ENCODE data around the gene ESR1. TPM values are rescaled to one million over a fixed set of nuclear protein-coding genes. Genes with fewer than 3 reads are reported as not detected.

ESR1 gene
- polyA plus RNA-seq, 1 of the 3 experiments (the other 2 are of a cell fraction) = under 0.01 TPM

- 52% methylated on average over 7 of the region's 7 CpGs for WGBS (ENCODE audit: low lambda C conversion rate)
- no peak for DNase-seq
- ChIA-PET POLR2A (no interaction called here), CTCF (no interaction called here)
- no peak overlapping the region for H2AFZ ChIP-seq (ENCODE audit: low read depth)
- no peak overlapping the region for H3K9ac ChIP-seq
- H3K79me2 ChIP-seq (ENCODE audit: insufficient read depth) = no peaks in the 10 kb centered on the region
- no peaks in the 10 kb centered on the region for H3K36me3 ChIP-seq (replicated peaks in 1 of 2; ENCODE audit: control insufficient read depth in 1 of 2, insufficient read depth in 2 of 2, low read length in 1 of 2)
- peak overlapping the region in 1 of 2 experiments; percentile 63; a peak in 2 of 4 replicates for H3K27ac ChIP-seq (ENCODE audit: low read depth in 2 of 2, low read length in 1 of 2)
- H4K20me1 ChIP-seq (ENCODE audit: insufficient read depth) = no peaks in the 10 kb centered on the region
- TF ChIP-seq CTCF (IDR thresholded peaks at IDR 0.05) (no peak), RCOR1 (IDR thresholded peaks at IDR 0.05; ENCODE audit: low read length) (no peak), USF2 (IDR thresholded peaks at IDR 0.05; ENCODE audit: borderline replicate concordance, low read depth, low read length) (no peak), FOXJ3 (CRISPR knock-in tag; IDR thresholded peaks at IDR 0.05) (no peak), FOXM1 (IDR thresholded peaks at IDR 0.05; ENCODE audit: low read depth) (no peak), MAX (IDR thresholded peaks at IDR 0.05; ENCODE audit: low read depth) (no peak), PBX3 (IDR thresholded peaks at IDR 0.05) (peak; percentile 63), JUND (IDR thresholded peaks at IDR 0.05) (peak; percentile 35; the same call in 1 of the 2 replicates), ELF1 (IDR thresholded peaks at IDR 0.05) (no peak), NFIC (IDR thresholded peaks at IDR 0.05; ENCODE audit: borderline replicate concordance) (peak; percentile 6; the same call in 1 of the 2 replicates), RFX5 (IDR thresholded peaks at IDR 0.05; ENCODE audit: low read length) (no peak), FOSL2 (IDR thresholded peaks at IDR 0.05; ENCODE audit: borderline replicate concordance, low read depth) (peak; percentile 30; the same call in 1 of the 2 replicates), TCF12 (IDR thresholded peaks at IDR 0.05) (peak; percentile 25; the same call in 1 of the 2 replicates), TAF1 (IDR thresholded peaks at IDR 0.05; ENCODE audit: borderline replicate concordance, low read depth, low read length) (no peak)
- no peaks in the 10 kb centered on the region for H3K9me2 ChIP-seq
- no peaks in the 10 kb centered on the region for H3K9me3 ChIP-seq
- H3K4me1 ChIP-seq (ENCODE audit: control insufficient read depth in 1 of 2, insufficient read depth in 2 of 2, low read depth in 1 of 2, low read length in 1 of 2) = peaks cover 0 to 5% of the 10 kb centered on the region in 2 experiments; a peak in 3 of 4 replicates
- 0 out of 2 replicates have a peak overlapping the region, but pooled peaks have one; percentile 24 for H3K4me2 ChIP-seq
- no peak overlapping the region for H3K4me3 ChIP-seq (ENCODE audit: low read depth in 2 of 2, low read length in 1 of 2)
- H3F3A ChIP-seq (replicated peaks; ENCODE audit: insufficient read depth) = peaks cover 23% of the 10 kb centered on the region
- no peaks in the 10 kb centered on the region for H3K27me3 ChIP-seq (ENCODE audit: insufficient read depth)
Measured at GRCh38 chr6:152089992-152090391, 282.5 kb downstream of the ESR1 start.

GRCh38 chr6:152091201-152091600 lies 283.7 kb downstream of the ESR1 start:
- Histone ChIP-seq H3K4me2 (no peak overlapping the region), H3K36me3 (replicated peaks in 1 of 2; ENCODE audit: control insufficient read depth in 1 of 2, insufficient read depth in 2 of 2, low read length in 1 of 2) (no peaks in the 10 kb centered on the region), H3K9me3 (no peaks in the 10 kb centered on the region), H3K27ac (ENCODE audit: low read depth in 2 of 2, low read length in 1 of 2) (no peak overlapping the region), H3K27me3 (ENCODE audit: insufficient read depth) (no peaks in the 10 kb centered on the region), H3K9ac (no peak overlapping the region), H3K4me3 (ENCODE audit: low read depth in 2 of 2, low read length in 1 of 2) (no peak overlapping the region), H3K79me2 (ENCODE audit: insufficient read depth) (no peaks in the 10 kb centered on the region), H2AFZ (ENCODE audit: low read depth) (no peak overlapping the region), H3F3A (replicated peaks; ENCODE audit: insufficient read depth) (peaks cover 23% of the 10 kb centered on the region), H3K9me2 (no peaks in the 10 kb centered on the region), H3K4me1 (ENCODE audit: control insufficient read depth in 1 of 2, insufficient read depth in 2 of 2, low read depth in 1 of 2, low read length in 1 of 2) (peaks cover 0 to 5% of the 10 kb centered on the region in 2 experiments; a peak in 3 of 4 replicates), H4K20me1 (ENCODE audit: insufficient read depth) (no peaks in the 10 kb centered on the region)
- CTCF ChIA-PET = no interaction called here
- TF ChIP-seq REST (IDR thresholded peaks at IDR 0.05; ENCODE audit: low read depth, low read length) = no peak
- TF ChIP-seq RCOR1 (IDR thresholded peaks at IDR 0.05; ENCODE audit: low read length) = no peak
- no peak for TF ChIP-seq CHD2 (IDR thresholded peaks at IDR 0.05; ENCODE audit: low read length, partially characterized antibody)
- TF ChIP-seq TAF1 (IDR thresholded peaks at IDR 0.05; ENCODE audit: borderline replicate concordance, low read depth, low read length) = no peak
- no peak for TF ChIP-seq CTCF (IDR thresholded peaks at IDR 0.05)
- POLR2A ChIA-PET = no interaction called here
- no peak for DNase-seq
- 92% methylated on average over 2 of the region's 2 CpGs for WGBS (ENCODE audit: low lambda C conversion rate)

Data from SK-N-SH (cell line).